Panc1 (cell line): ENCODE measurements around the gene TTC23L. TPM values are rescaled to one million over a fixed set of nuclear protein-coding genes. Genes with fewer than 3 reads are reported as not detected.

Experiments
- total RNA-seq: library from RNA; stranded (reverse); gene quantifications from one replicate; pipeline ENCODE4 v1.2.1, GENCODE V29; 2021; ENCODE audit not compliant: unreplicated experiment

Gene TTC23L
- total RNA-seq, 1 experiment from 2014 or later = not detected

Other genes starting within 250 kb of the TTC23L start
- gene RAI14, start 182.8 kb upstream of the TTC23L start, total RNA-seq = 18.5 TPM
- gene RAD1, start 76.3 kb downstream of the TTC23L start, total RNA-seq = 31.8 TPM
- 46.6 TPM for gene BRIX1, start 76.5 kb downstream of the TTC23L start, total RNA-seq
- gene DNAJC21, start 90.4 kb downstream of the TTC23L start, total RNA-seq = 54.5 TPM
- not detected for gene AGXT2, start 208.8 kb downstream of the TTC23L start, total RNA-seq